GM12878 (cell line): ENCODE data around the gene NOL4L. TPM values are rescaled to one million over a fixed set of nuclear protein-coding genes. Genes with fewer than 3 reads are reported as not detected.
A peak's percentile ranks its signal among the peaks of the same experiment; 100 is the strongest.

Experiments used
- ATAC-seq: fragments of 200-7000 bp; cut with Tn5 transposase; 3 replicates; pipeline ENCODE4 v1.9.1; 2020; ENCODE audit warnings: mild to moderate bottlenecking, moderate library complexity
- BruUV-seq: library from RNA; stranded (reverse); fragments of 400-500 nt; replicated peaks from 2 replicates; lab custom pipeline; 2021; lab: Mats Ljungman, UMichigan
- CTCF ChIA-PET: fragments of 300-600 bp; sonication (Branson Sonifier 250); formaldehyde crosslinking; extraction: SDS; loops from one replicate; lab custom pipeline; 2021; ENCODE audit warnings: inconsistent platforms; lab: Yijun Ruan, JAX
- POLR2A ChIA-PET: fragments of 350-600 bp; formaldehyde crosslinking; extraction: SDS; loops from one replicate; lab custom pipeline; 2021; ENCODE audit warnings: inconsistent platforms; lab: Charles Lee
- RAD21 ChIA-PET: fragments of 300-600 bp; sonication (Branson Sonifier 250); formaldehyde crosslinking; loops from one replicate; lab custom pipeline; 2023; ENCODE audit warnings: antibody characterized with exemption; ENCODE audit not compliant: unreplicated experiment; lab: Charles Lee
- SMC1A ChIA-PET: fragments of 300-600 bp; sonication (Branson Sonifier 250); formaldehyde crosslinking; loops from one replicate; lab custom pipeline; 2023; ENCODE audit not compliant: unreplicated experiment, uncharacterized antibody; lab: Charles Lee
- DNase-seq: peaks from one replicate; pipeline ENCODE4 v3.0.0-alpha.2; 2011; ENCODE audit warnings: low read depth, low spot score
- FAIRE-seq: peaks from 3 replicates; lab custom pipeline; 2011; peaks lifted over from hg19 to GRCh38; lab: Jason Lieb, UNC
- H2AFZ ChIP-seq: 2 replicates; pipeline ENCODE4 v1.6.0; 2011; ENCODE audit warnings: low read depth, low read length, control low read depth; ENCODE audit not compliant: control insufficient read depth
- H3K27ac ChIP-seq: 2 replicates; pipeline ENCODE4 v1.5.1; 2011; ENCODE audit warnings: control low read depth; ENCODE audit not compliant: control insufficient read depth, insufficient read depth
- H3K27me3 ChIP-seq, 2 experiments: replicated peaks in 1 of 2; 2 replicates each; pipeline versions ENCODE4 v1.6.0 to v1.6.1; 2011; ENCODE audit warnings: low read length in 1 of 2; ENCODE audit not compliant: control insufficient read depth in 2 of 2, insufficient read depth in 2 of 2
- H3K36me3 ChIP-seq, 2 experiments: 2 replicates each; pipeline ENCODE4 v1.5.1; 2011; ENCODE audit warnings: low read length in 1 of 2; ENCODE audit not compliant: control insufficient read depth in 2 of 2, insufficient read depth in 2 of 2
- H3K4me1 ChIP-seq: 2 replicates; pipeline ENCODE4 v1.6.1; 2011; ENCODE audit warnings: mild to moderate bottlenecking, low read length, moderate library complexity, mixed read lengths; ENCODE audit not compliant: control insufficient read depth, insufficient read depth
- H3K4me2 ChIP-seq: 2 replicates; pipeline ENCODE4 v1.6.0; 2011; ENCODE audit warnings: control low read depth; ENCODE audit not compliant: control insufficient read depth, insufficient read depth
- H3K4me3 ChIP-seq: fragments of 200-600 bp; sonication (generic); 2 replicates; pipeline ENCODE4 v1.5.1; 2016
- H3K79me2 ChIP-seq: 2 replicates; pipeline ENCODE4 v1.6.0; 2011; ENCODE audit warnings: low read length; ENCODE audit not compliant: control insufficient read depth, insufficient read depth
- H3K9ac ChIP-seq: 2 replicates; pipeline ENCODE4 v1.8.0; 2011; ENCODE audit warnings: low read length, control low read depth, mixed read lengths; ENCODE audit not compliant: control insufficient read depth, insufficient read depth
- H3K9me3 ChIP-seq: replicated peaks from 3 replicates; pipeline ENCODE4 v1.5.1; 2011; ENCODE audit warnings: mild to moderate bottlenecking, low read length; ENCODE audit not compliant: control insufficient read depth, insufficient read depth
- H4K20me1 ChIP-seq: 2 replicates; pipeline ENCODE4 v1.6.0; 2011; ENCODE audit not compliant: control insufficient read depth, insufficient read depth
- ATF7 ChIP-seq: fragments of 450-650 bp; IDR thresholded peaks from 2 replicates; pipeline ENCODE4 v1.6.1; 2016; ENCODE audit warnings: low read depth, mild to moderate bottlenecking
- CBX5 ChIP-seq: sonication (generic); IDR thresholded peaks from 2 replicates; pipeline ENCODE4 v1.6.1; 2016; ENCODE audit warnings: low read depth, moderate library complexity, mild to moderate bottlenecking, inconsistent platforms
- CREB1 ChIP-seq: IDR thresholded peaks from 2 replicates; pipeline ENCODE4 v1.6.1; 2012; ENCODE audit warnings: low read depth, mild to moderate bottlenecking, inconsistent platforms
- CREM ChIP-seq: IDR thresholded peaks from 2 replicates; pipeline ENCODE4 v1.6.1; 2014; ENCODE audit warnings: antibody characterized with exemption, low read depth
- EED ChIP-seq: sonication (generic); IDR thresholded peaks from 2 replicates; pipeline ENCODE4 v1.6.1; 2016; ENCODE audit warnings: antibody characterized with exemption, low read depth
- FOXK2 ChIP-seq: fragments of 450-650 bp; IDR thresholded peaks from 2 replicates; pipeline ENCODE4 v1.6.1; 2017; ENCODE audit warnings: mild to moderate bottlenecking, moderate library complexity
- IKZF1 ChIP-seq: fragments of 450-650 bp; conservative IDR thresholded peaks from 2 replicates; pipeline ENCODE4 v1.6.1; 2017; ENCODE audit warnings: antibody characterized with exemption, mild to moderate bottlenecking
- IKZF2 ChIP-seq, 2 experiments: fragments of 450-650 bp; IDR thresholded peaks; 2 replicates each; pipeline ENCODE4 v1.6.1; 2017; ENCODE audit warnings: mild to moderate bottlenecking in 2 of 2, moderate library complexity in 2 of 2
- POLR2A ChIP-seq: IDR thresholded peaks from 2 replicates; pipeline ENCODE4 v1.6.1; 2011; ENCODE audit warnings: low read depth, mild to moderate bottlenecking, low read length
- WGBS: methylation state at CpG from one replicate; pipeline ENCODE4 v1.1.6; 2016; ENCODE audit warnings: low lambda C conversion rate; ENCODE audit not compliant: insufficient replicate concordance, insufficient coverage; ENCODE audit errors: missing lambda C conversion rate; 5-methylcytosine and 5-hydroxymethylcytosine counted together
- in situ Hi-C: fragments of 300-500 bp; cut with MboI; formaldehyde crosslinking; loops from 9 replicates; pipeline ENCODE4 v1.14.3; 2018; ENCODE audit warnings: mixed read lengths
- intact Hi-C: fragments of 100-400 bp; cut with micrococcal nuclease; formaldehyde crosslinking; loops from one replicate; pipeline ENCODE4 v1.14.2; 2022; ENCODE audit not compliant: unreplicated experiment
- polyA plus RNA-seq, 11 experiments: library from polyadenylated mRNA; depleted of rRNA in 4 of 11; unstranded in 6 of 11; stranded (reverse) in 5 of 11; fragments of >200 nt; fragmentation: Nextera tagmentation in 4 of 11; fragmentation: Illumina TruSeq in 1 of 11; extraction: Ambion mirVana in 4 of 11; extraction: Trizol in 1 of 11; gene quantifications; 1 replicate in 1 of 11; 2 replicates in 10 of 11; pipeline versions ENCODE4 v1.2.1 to v1.2.3, GENCODE V29; 2011 to 2016; ENCODE audit warnings: inconsistent platforms in 2 of 11, missing spikeins in 2 of 11, low read depth in 1 of 11
- total RNA-seq, 4 experiments: library from RNA; depleted of rRNA in 3 of 4; stranded (reverse); fragments of >200 nt in 3 of 4; fragmentation: Illumina TruSeq in 1 of 4; extraction: Trizol in 1 of 4; gene quantifications; 2 replicates each; pipeline versions ENCODE4 v1.2.1 to v1.2.3, GENCODE V29; 2013 to 2021
- TF ChIP-seq, protein P1 (sequence below): IDR thresholded peaks from 2 replicates; pipeline ENCODE4 v1.6.1; 2011; ENCODE audit warnings: low read depth, mild to moderate bottlenecking, low read length, moderate library complexity, borderline replicate concordance; ENCODE audit errors: extremely low read depth
- TF ChIP-seq, protein P2 (sequence below): fragments of 450-650 bp; IDR thresholded peaks from 2 replicates; pipeline ENCODE4 v1.6.1; 2017; ENCODE audit warnings: antibody characterized with exemption, mild to moderate bottlenecking, moderate library complexity

NOL4L gene
- total and polyA plus RNA-seq, 10 of the 15 experiments (the other 5 are each of a cell fraction or from before 2014, with no cell fraction given) = 2.3 to 24.0 (median 8.0) TPM

DNA sequence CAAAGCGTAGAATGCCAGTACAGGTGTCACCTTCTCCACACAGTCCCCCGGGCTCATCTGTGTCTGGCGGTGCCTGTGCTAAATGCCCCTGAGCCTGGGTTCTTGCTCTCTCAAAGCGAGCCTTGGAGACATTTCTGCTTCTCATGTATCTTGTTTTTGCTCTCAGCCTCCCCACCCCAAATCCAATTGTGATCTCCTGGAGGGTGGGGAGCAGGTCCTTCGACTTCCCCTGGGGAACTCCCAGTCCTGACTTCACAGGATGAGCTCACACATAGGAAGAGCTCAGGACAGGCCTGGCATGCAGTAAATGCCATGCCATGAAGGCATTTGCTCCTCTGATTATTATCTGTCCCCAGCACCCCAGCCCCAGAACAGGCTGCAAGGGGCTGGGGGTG is 58.1 kb downstream of the NOL4L start:
- ATAC-seq (peak; percentile 46), DNase-seq (no peak), FAIRE-seq (no peak)
- Histone ChIP-seq H3K9me3 (no peaks in the 10 kb centered on the region), H4K20me1 (no peaks in the 10 kb centered on the region), H3K9ac (no peak overlapping the region), H3K27ac (peak overlapping the region; percentile 29; the same call in 1 of the 2 replicates), H3K4me3 (no peak overlapping the region), H2AFZ (no peak overlapping the region), H3K4me2 (no peak overlapping the region), H3K27me3 (no peaks in the 10 kb centered on the region), H3K79me2 (no peaks in the 10 kb centered on the region), H3K36me3 (no peaks in the 10 kb centered on the region), H3K4me1 (peaks cover 23% of the 10 kb centered on the region)
- RAD21 ChIA-PET = interaction anchor here (0.6 to 9.1 kb wide), 10 partner anchors 7 to 251 kb away, joined by 3 to 186 read pairs (median 4); no protein-coding TSS in a partner anchor
- BruUV-seq = no TSS peak
- TF ChIP-seq ATF7 = no peak
- TF ChIP-seq EED = peak; percentile 68
- 0 out of 2 replicates have a peak, but pooled peaks have one; percentile 12 for TF ChIP-seq IKZF1
- TF ChIP-seq, protein P1, sequence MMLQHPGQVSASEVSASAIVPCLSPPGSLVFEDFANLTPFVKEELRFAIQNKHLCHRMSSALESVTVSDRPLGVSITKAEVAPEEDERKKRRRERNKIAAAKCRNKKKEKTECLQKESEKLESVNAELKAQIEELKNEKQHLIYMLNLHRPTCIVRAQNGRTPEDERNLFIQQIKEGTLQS = no peak
- SMC1A ChIA-PET = interaction anchor here (0.7 to 12.2 kb wide), 5 partner anchors 11 to 146 kb away, joined by 3 to 248 read pairs (median 7); partner anchors contain the start of gene C20orf203
- intact Hi-C loops = no loop called here
- POLR2A ChIA-PET = interaction anchor here (0.5 to 4.0 kb wide), 4 partner anchors 9 to 124 kb away, joined by 3 to 27 read pairs (median 5); no protein-coding TSS in a partner anchor
- in situ Hi-C loops = no loop called here
- WGBS = 79% methylated on average over 5 of the region's 5 CpGs
- CTCF ChIA-PET = interaction anchor here (0.7 to 8.3 kb wide), 3 partner anchors 11 to 145 kb away, joined by 3 to 264 read pairs (median 81); no protein-coding TSS in a partner anchor

DNA sequence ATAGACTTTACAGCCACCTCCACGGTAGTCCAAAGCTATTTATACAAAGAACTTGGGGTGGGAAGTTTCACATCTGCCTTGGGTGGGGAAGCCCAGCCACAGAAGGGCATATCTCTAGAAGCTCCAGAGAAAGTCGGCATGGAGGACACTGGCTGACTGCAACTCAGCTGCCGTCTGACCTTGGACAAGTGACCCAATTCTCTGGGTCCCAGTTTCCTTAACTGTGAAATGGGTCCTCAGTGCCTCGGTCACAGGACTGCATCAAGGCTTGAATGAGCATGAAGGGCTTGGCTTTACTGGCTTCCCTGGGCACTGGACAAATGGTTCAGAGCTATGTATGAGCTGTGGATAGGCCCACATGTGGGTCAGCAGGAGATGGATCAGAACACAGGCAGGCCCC is 58.6 kb downstream of the NOL4L start:
- WGBS = 46% methylated on average over 4 of the region's 4 CpGs
- no peaks in the 10 kb centered on the region for H3K79me2 ChIP-seq
- intact Hi-C loops (no loop called here), in situ Hi-C loops (no loop called here)
- ATAC-seq (peak; percentile 38), DNase-seq (no peak), FAIRE-seq (no peak)
- H3K9ac ChIP-seq = no peak overlapping the region; the same call in 1 of the 2 replicates
- CTCF ChIA-PET = interaction anchor here (0.7 to 8.3 kb wide), 4 partner anchors 11 to 146 kb away, joined by 3 to 264 read pairs (median 42); no protein-coding TSS in a partner anchor
- no peaks in the 10 kb centered on the region for H3K36me3 ChIP-seq
- H3K4me1 ChIP-seq = peaks cover 23% of the 10 kb centered on the region
- peak overlapping the region; percentile 54 for H3K4me2 ChIP-seq
- no peaks in the 10 kb centered on the region for H3K27me3 ChIP-seq
- BruUV-seq = no TSS peak
- no peak overlapping the region for H2AFZ ChIP-seq
- RAD21 ChIA-PET = interaction anchor here (0.6 to 9.1 kb wide), 13 partner anchors 8 to 252 kb away, joined by 3 to 186 read pairs (median 4); partner anchors contain the start of gene NOL4L
- H3K4me3 ChIP-seq = no peak overlapping the region
- SMC1A ChIA-PET = interaction anchor here (0.7 to 12.2 kb wide), 7 partner anchors 11 to 147 kb away, joined by 3 to 248 read pairs (median 3); partner anchors contain the start of gene C20orf203
- peak overlapping the region; percentile 29; the same call in 1 of the 2 replicates for H3K27ac ChIP-seq
- H3K9me3 ChIP-seq = no peaks in the 10 kb centered on the region
- no peaks in the 10 kb centered on the region for H4K20me1 ChIP-seq
- POLR2A ChIA-PET = interaction anchor here (1.3 to 4.0 kb wide), 2 partner anchors 9 to 125 kb away, joined by 3 to 27 read pairs; no protein-coding TSS in a partner anchor
- no peak for TF ChIP-seq CREB1
- TF ChIP-seq FOXK2 = no peak
- TF ChIP-seq, protein P2, sequence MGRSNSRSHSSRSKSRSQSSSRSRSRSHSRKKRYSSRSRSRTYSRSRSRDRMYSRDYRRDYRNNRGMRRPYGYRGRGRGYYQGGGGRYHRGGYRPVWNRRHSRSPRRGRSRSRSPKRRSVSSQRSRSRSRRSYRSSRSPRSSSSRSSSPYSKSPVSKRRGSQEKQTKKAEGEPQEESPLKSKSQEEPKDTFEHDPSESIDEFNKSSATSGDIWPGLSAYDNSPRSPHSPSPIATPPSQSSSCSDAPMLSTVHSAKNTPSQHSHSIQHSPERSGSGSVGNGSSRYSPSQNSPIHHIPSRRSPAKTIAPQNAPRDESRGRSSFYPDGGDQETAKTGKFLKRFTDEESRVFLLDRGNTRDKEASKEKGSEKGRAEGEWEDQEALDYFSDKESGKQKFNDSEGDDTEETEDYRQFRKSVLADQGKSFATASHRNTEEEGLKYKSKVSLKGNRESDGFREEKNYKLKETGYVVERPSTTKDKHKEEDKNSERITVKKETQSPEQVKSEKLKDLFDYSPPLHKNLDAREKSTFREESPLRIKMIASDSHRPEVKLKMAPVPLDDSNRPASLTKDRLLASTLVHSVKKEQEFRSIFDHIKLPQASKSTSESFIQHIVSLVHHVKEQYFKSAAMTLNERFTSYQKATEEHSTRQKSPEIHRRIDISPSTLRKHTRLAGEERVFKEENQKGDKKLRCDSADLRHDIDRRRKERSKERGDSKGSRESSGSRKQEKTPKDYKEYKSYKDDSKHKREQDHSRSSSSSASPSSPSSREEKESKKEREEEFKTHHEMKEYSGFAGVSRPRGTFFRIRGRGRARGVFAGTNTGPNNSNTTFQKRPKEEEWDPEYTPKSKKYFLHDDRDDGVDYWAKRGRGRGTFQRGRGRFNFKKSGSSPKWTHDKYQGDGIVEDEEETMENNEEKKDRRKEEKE = no peak
- no peak for TF ChIP-seq CREM
- no peak for TF ChIP-seq POLR2A
- peak in 1 of 2 experiments; percentile 25; a peak in 2 of 4 replicates for TF ChIP-seq IKZF2 (IDR thresholded peaks at IDR 0.05)
- no peak for TF ChIP-seq CBX5
